Heart right ventricle (tissue), 16 donors: Measurements from ENCODE around the gene TNS3. TPM values are rescaled to one million over a fixed set of nuclear protein-coding genes. Genes with fewer than 3 reads are reported as not detected.
A peak's percentile ranks its signal among the peaks of the same experiment; 100 is the strongest.

Experiments
- ATAC-seq, 8 donors: fragments of 200-7000 bp; cut with Tn5 transposase; one replicate each; pipeline ENCODE4 v1.9.1; 2020; ENCODE audit warnings: mild to moderate bottlenecking in 8 of 8, moderate library complexity in 8 of 8, moderate number of reproducible peaks in 1 of 8
- DNase-seq, 2 donors: peaks; one replicate each; pipeline ENCODE4 v3.0.0-alpha.2; 2020
- H3K27ac ChIP-seq, 10 donors: fragments of 200-600 bp; sonication (generic) in 2 of 10; one replicate each; pipeline versions ENCODE4 v1.5.0 to v1.8.0; 2020 to 2022; ENCODE audit warnings: mild to moderate bottlenecking in 3 of 10
- H3K27me3 ChIP-seq, 7 donors: fragments of 200-600 bp; one replicate each; pipeline ENCODE4 v1.8.0; 2021 to 2022; ENCODE audit warnings: mild to moderate bottlenecking in 2 of 7
- H3K36me3 ChIP-seq, 9 donors: fragments of 200-600 bp; sonication (generic) in 1 of 9; one replicate each; pipeline versions ENCODE4 v1.5.0 to v1.8.0; 2020 to 2022; ENCODE audit warnings: mild to moderate bottlenecking in 2 of 9
- H3K4me1 ChIP-seq, 9 donors: fragments of 200-600 bp; sonication (generic) in 1 of 9; one replicate each; pipeline versions ENCODE4 v1.5.0 to v1.8.0; 2020 to 2022; ENCODE audit warnings: mild to moderate bottlenecking in 4 of 9
- H3K4me3 ChIP-seq, 10 donors: fragments of 200-600 bp; sonication (generic) in 2 of 10; one replicate each; pipeline versions ENCODE4 v1.5.0 to v1.8.0; 2020 to 2022; ENCODE audit warnings: mild to moderate bottlenecking in 7 of 10, moderate library complexity in 2 of 10
- H3K9me3 ChIP-seq, 11 donors: fragments of 200-600 bp in 10 of 11; sonication (generic) in 2 of 11; one replicate each; pipeline versions ENCODE4 v1.5.0 to v1.8.0; 2013 to 2022; ENCODE audit warnings: mild to moderate bottlenecking in 2 of 11, control low read depth in 1 of 11, moderate library complexity in 1 of 11
- WGBS, 2 donors: extraction: QIAGEN DNeasy Blood & Tissue Kit; methylation state at CpG; one replicate each; pipeline ENCODE4 v1.1.7; 2013; ENCODE audit warnings: inconsistent platforms in 1 of 2; 5-methylcytosine and 5-hydroxymethylcytosine counted together
- intact Hi-C, 10 donors: fragments of 100-400 bp; cut with DNase I; formaldehyde crosslinking; loops; one replicate each; pipeline versions ENCODE4 v1.11.1 to v1.14.2; 2022
- polyA plus RNA-seq, 2 donors: library from polyadenylated mRNA; stranded (reverse); fragments of 200-250 nt; gene quantifications; one replicate each; pipeline ENCODE4 v1.2.3, GENCODE V29; 2013
- total RNA-seq, 10 donors: library from RNA; stranded (reverse); fragmentation: NEBNext Ultra II Directional in 3 of 10; extraction: Animal tissue kit (Norgen Biotek cat#: 25700) in 3 of 10; gene quantifications; one replicate each; pipeline versions ENCODE4 v1.2.1 to v1.2.4, GENCODE V29; 2021 to 2023
- TF ChIP-seq, protein P1 (sequence below), 9 donors: fragments of 200-600 bp; sonication (generic) in 2 of 9; IDR thresholded peaks; one replicate each; pipeline versions ENCODE4 v1.5.0 to v1.8.0; 2021 to 2022; ENCODE audit warnings: antibody characterized with exemption in 9 of 9, mild to moderate bottlenecking in 5 of 9, moderate library complexity in 1 of 9
- donor health status: Arrhythmogenic right ventricular cardiomyopathy.
- donor health status: ischemic (EF 13 %, LVEDD 7.1; RV severe dilation, severe dysfunction).
- donor health status: healthy with polysubstance abuse.
- donor health status: DM: no; HTN: yes; CAD: no.
- donor health status: DM: no; HTN: no; CAD: no.
- donor health status: ischemic (EF 25% LVEDD 6.9; RV normal size, moderate dysfunction).
- donor health status: ischemic (EF 25% LVEDD 5.7; RV mildly dilated, moderate dysfunction).
- donor health status: healthy.
- donor health status: DM: yes; HTN: yes; CAD: no.
- donor health status: Ischemic cardiomyopathy.
- donor health status: ischemic (EF 35%, LVEDD 5.7; RV mildly dilated, moderate dysfunction).
- donor health status: nonischemic (EF 11% LVEDD 7.7; RV severe dilation, severe dysfunction).
- donor health status: DM: yes; HTN: yes; CAD: no.
- donor health status: PGD.
- donor health status: ischemic (EF 29% LVEDD 5.4; RV normal size, mild dysfunction).
- donor health status: nonischemic (EF 23%, LVEDD 6.1; RV moderate dilation, normal function).

TNS3 gene
- total and polyA plus RNA-seq, 12 donors = 6.7 to 74.2 (median 34.0) TPM

DNA sequence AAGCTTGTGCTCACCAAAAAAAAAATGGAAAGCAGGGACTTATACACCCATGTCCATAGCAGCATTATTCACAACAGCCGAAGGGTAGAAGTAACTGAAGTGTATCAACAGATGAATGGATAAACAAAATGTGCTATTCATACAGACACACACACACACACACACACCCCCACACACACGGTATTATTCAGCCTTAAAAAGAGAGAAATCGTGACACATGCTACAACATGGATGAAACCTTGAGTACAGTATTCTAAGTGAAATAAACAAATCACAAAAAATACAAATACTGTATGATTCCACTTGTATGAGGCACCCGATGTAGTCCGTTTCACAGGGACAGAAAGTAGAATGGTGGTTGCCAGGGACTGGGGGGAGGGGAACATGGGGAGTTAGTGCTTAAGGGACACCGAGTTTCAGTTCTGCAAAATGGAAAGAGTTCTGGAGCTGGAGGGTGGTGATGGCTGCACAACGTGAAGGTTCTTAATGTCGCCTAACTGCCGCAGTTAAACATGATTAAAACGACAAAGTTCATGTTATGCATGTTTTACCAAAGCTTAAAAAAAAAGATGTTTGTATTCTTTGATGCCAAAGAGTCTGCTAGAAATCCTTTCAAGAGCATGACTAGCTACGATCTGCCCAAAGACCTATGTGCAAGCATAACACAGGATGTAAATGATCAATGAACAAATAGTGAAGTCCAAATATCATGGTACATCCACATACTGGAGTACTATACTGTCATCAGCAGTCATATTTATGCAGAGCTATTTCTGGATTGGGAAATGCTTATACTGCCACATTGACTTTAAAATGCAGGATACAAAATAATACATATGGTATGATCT, 7.2 kb downstream of the TNS3 start:
- DNase-seq (peak in 1 of 2 donors; percentile 47), ATAC-seq (no peak)
- WGBS, 2 donors = 86 to 87% methylated on average over 11 of the region's 11 CpGs
- Histone ChIP-seq H3K27me3 (no peaks in the 10 kb centered on the region), H3K36me3 (no peaks in the 10 kb centered on the region), H3K27ac (peak overlapping the region in 5 of 10 donors; percentile 33 to 92 (median 43)), H3K4me3 (no peak overlapping the region), H3K4me1 (peaks cover 12 to 100% (median 80%) of the 10 kb centered on the region in 9 donors), H3K9me3 (no peaks in the 10 kb centered on the region)
- TF ChIP-seq, protein P1, sequence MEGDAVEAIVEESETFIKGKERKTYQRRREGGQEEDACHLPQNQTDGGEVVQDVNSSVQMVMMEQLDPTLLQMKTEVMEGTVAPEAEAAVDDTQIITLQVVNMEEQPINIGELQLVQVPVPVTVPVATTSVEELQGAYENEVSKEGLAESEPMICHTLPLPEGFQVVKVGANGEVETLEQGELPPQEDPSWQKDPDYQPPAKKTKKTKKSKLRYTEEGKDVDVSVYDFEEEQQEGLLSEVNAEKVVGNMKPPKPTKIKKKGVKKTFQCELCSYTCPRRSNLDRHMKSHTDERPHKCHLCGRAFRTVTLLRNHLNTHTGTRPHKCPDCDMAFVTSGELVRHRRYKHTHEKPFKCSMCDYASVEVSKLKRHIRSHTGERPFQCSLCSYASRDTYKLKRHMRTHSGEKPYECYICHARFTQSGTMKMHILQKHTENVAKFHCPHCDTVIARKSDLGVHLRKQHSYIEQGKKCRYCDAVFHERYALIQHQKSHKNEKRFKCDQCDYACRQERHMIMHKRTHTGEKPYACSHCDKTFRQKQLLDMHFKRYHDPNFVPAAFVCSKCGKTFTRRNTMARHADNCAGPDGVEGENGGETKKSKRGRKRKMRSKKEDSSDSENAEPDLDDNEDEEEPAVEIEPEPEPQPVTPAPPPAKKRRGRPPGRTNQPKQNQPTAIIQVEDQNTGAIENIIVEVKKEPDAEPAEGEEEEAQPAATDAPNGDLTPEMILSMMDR (IDR thresholded peaks at IDR 0.05) = no peak
- intact Hi-C loops = loop anchor here in 5 of 10 donors (5.0 to 10.0 kb wide), 7 partner anchors 82 to 240 kb away; no protein-coding TSS in a partner anchor

DNA sequence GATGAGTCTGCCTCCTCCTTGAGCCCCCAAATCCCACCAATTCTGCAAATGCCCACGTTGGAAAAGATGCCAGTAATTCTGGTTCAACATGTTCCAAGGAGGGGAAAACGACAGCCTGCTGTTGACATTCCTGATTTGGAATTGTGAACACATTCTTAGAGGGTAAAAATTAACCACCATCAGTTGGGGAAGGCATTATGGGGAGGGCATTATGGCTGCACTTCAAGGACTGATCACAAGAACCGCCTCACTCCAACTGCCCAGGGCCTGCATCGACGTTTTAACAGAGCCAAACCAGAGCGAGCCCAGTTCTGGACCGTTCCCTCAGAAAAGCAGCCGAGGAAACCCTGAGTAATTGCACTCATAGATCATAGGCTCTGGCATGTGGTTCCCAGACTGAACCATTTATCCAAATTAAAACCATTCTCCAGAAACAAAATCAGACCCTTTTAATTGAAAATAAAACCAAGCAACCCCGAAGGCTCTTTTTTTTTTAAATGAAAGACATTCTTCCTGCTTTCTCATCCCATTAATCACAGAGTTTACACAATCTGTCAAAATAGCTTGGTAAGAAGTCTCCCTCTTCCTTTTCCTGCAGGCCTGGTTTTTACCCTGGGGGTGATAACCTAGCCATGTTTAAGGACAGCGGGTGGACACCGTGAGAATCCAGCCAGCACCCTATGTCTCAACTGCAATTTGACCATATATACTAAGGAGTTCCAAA, 8.0 kb downstream of the TNS3 start:
- ATAC-seq = no peak
- 48 to 67% methylated on average over 11 of the region's 11 CpGs for WGBS, 2 donors
- intact Hi-C loops = loop anchor here in 4 of 10 donors (5.0 to 10.0 kb wide), 7 partner anchors 82 to 241 kb away; no protein-coding TSS in a partner anchor

DNA sequence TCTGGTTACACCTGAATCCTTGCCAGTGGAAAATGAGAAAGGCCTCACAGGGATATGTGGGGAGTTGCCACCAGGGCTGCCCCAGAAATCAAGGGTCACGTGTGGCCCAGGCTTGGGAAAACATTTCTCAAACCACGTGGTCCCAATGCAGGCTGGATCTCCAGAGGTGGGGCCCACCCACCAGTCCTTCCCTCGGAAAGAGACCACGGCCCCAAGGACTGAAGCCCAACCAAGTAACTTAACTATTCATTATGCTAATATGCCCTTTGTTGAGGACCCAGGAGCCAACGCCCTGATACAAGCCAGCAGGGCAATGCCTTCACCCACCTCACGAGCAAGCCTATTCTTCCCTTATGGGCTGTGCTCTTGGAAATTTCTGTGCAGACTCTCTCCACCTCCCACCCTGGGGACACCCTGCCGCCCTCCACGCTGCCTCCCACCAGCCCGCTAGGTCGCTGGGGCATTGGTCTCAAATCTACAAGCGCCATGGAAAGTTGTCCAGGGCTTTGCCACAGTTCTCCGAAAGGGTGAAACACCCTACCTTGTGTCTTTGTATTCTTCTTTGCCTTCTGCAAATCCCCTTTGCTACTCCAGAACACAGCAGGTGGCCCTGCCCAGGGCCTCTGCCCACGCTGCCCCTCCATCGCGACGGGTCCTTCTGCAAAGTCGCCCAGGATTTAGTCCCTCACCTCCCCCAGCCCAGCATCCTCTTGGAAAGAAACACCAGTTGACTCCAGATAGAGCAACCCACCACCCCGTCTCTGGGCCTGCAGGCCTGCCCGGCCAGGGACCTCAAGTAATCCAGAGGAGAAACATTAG, 8.8 kb downstream of the TNS3 start:
- Histone ChIP-seq H3K9me3 (no peaks in the 10 kb centered on the region), H3K4me3 (no peak overlapping the region), H3K27me3 (no peaks in the 10 kb centered on the region), H3K27ac (peak overlapping the region in 7 of 10 donors; percentile 4 to 92 (median 36)), H3K4me1 (peaks cover 12 to 98% (median 74%) of the 10 kb centered on the region in 9 donors), H3K36me3 (peaks cover 0 to 4% (median 0%) of the 10 kb centered on the region in 9 donors)
- ATAC-seq = no peak
- TF ChIP-seq, protein P1 (IDR thresholded peaks at IDR 0.05) = no peak
- WGBS, 2 donors = 90 to 94% methylated on average over 19 of the region's 19 CpGs
- intact Hi-C loops = loop anchor here in 4 of 10 donors (5.0 to 10.0 kb wide), 7 partner anchors 81 to 242 kb away; no protein-coding TSS in a partner anchor
- DNase-seq = no peak

More for the DNA sequence above, 8.0 kb downstream of the TNS3 start:
- H3K27me3 ChIP-seq = no peaks in the 10 kb centered on the region
- peak overlapping the region in 7 of 10 donors; percentile 4 to 92 (median 36) for H3K27ac ChIP-seq
- H3K9me3 ChIP-seq = no peaks in the 10 kb centered on the region
- no peak overlapping the region for H3K4me3 ChIP-seq
- DNase-seq = no peak
- H3K36me3 ChIP-seq = no peaks in the 10 kb centered on the region
- peaks cover 12 to 98% (median 77%) of the 10 kb centered on the region in 9 donors for H3K4me1 ChIP-seq
- TF ChIP-seq, protein P1 (IDR thresholded peaks at IDR 0.05) = no peak
